GM21786 (cell line): ENCODE results near the gene CEP135.
"Not testable (repeated sequence)": the region's sequence is repeated elsewhere in the genome, so short reads cannot be mapped to it uniquely, and the experiment has no call there.

Experiments
- ATAC-seq: cut with Tn5 transposase; IDR thresholded peaks from one replicate; pipeline ENCODE4 v1.9.1; 2021; ENCODE audit not compliant: unreplicated experiment

The CEP135 gene, protein sequence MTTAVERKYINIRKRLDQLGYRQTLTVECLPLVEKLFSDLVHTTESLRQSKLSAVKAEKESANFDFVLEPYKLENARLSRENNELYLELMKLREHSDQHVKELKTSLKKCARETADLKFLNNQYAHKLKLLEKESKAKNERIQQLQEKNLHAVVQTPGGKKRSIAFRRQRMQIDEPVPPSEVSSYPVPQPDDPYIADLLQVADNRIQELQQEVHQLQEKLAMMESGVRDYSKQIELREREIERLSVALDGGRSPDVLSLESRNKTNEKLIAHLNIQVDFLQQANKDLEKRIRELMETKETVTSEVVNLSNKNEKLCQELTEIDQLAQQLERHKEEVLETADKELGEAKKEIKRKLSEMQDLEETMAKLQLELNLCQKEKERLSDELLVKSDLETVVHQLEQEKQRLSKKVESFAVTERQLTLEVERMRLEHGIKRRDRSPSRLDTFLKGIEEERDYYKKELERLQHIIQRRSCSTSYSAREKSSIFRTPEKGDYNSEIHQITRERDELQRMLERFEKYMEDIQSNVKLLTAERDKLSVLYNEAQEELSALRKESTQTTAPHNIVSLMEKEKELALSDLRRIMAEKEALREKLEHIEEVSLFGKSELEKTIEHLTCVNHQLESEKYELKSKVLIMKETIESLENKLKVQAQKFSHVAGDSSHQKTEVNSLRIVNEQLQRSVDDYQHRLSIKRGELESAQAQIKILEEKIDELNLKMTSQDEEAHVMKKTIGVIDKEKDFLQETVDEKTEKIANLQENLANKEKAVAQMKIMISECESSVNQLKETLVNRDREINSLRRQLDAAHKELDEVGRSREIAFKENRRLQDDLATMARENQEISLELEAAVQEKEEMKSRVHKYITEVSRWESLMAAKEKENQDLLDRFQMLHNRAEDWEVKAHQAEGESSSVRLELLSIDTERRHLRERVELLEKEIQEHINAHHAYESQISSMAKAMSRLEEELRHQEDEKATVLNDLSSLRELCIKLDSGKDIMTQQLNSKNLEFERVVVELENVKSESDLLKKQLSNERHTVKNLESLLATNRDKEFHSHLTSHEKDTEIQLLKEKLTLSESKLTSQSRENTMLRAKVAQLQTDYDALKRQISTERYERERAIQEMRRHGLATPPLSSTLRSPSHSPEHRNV

DNA sequence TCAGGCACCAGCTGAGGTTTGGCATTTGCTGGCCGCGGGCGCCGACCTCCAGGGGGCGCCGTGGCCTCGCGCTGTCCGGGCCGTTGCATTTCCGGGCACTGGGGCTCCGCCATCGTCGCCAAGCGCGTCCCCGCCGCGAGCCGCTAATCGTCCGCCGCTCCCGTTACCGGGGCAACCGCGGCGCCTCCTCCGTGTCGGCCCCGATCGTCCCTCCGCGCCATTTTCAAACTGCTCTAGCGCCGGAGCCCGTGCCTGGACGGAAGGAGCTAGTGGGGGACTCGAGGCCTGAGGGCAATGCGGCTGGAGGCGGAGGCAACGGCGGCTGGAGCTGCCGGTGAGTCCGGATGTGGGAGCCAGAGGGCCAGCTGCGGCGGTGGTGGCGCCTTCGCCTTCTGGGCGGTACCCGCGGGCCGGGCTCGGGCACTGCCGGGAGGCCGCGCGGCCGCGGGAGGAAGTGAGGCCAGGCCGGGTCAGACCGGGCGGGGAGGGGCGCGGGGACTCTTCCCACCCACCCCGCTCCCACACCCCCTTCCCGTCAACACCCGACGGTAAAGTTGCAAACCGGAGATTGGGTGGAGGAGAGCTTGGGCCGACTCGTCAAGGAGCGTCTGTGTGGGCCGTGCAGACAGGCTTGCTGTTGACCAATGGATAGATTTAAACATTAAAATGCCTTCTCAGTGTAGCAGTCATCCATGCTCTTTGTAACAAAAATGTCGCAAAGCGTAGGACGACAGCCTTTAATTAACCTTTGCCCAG, at the start of gene CEP135:
Gene CEP135 (plus strand): TSS at position 220 of the 756 bp plus-strand sequence. CDS start 3,186 bp downstream, outside the sequence.
- ATAC-seq: peak; percentile 73

DNA sequence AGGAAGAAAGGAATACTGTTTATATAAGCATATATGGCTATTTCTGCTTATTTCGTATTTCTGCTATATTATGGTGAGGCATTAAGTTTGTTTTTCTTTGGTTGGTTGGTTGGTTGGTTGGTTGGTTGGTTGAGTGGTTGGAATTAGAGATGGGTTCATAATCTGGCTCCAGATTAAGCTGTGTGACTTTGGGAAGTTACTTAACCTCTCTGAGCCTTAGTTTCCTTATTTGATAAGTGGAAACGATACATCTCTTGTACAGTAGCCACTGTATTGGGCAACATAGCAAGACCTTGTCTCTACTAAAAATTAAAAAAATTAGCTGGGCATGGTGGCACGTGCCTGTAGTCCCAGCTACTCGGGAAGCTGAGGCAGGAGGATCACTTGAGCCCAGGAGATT, 46.1 kb upstream of the CEP135 start:
- no peak for ATAC-seq

DNA sequence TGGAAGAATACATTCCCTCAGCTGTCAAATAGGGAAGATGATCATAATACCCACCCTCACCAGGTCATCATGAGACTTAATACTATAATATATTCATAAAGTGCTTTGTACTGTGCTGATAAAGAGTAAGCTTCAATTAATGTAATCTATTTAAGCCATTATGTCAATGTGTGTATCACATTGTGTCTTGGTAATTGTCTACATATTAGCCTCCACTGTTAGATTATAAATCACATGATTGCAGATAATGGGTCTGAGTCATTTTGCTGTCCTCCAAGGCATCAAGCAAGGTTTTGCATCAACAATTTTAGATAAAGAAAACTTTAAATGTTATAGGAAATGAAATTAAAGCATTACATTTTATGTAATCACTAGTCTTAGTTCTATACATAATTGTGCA, 45.2 kb upstream of the CEP135 start:
- ATAC-seq: no peak

DNA sequence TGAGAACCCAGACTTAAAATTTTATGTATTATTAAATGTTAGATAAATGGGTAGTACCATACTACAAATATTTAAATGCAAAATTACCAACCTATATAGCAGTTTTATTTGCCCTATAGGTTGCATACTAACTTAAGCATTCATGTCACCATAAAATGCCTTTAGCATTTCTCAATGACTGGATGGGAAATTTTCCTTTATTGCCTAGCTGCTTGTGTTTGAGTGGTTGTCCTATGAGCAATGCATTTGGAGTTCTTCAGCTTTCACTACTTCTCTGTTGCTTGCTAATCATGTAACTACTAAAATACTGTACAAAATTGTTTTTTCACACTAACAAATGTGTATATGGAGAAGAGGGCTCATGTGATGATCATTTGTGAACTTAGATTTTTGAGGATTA, 44.2 kb upstream of the CEP135 start:
- no peak for ATAC-seq

DNA sequence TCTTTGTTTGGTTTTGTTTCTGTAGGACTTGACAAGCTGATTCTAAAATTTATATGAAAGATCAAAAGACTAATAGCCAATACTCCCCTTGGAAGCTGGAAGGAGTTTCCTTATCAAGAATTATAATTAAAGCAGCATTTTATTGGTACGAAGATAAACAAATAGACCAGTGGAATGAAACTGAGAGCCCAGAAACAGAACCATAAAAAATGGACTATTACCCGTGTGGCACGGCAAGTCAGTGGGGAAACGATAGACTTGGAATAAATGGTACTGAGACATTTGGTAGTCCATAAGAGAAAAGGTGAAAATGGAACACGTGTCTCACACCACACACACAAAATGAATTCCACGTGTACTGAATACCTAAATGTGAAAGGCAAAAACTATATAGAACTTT, 42.4 kb upstream of the CEP135 start:
- no peak for ATAC-seq

DNA sequence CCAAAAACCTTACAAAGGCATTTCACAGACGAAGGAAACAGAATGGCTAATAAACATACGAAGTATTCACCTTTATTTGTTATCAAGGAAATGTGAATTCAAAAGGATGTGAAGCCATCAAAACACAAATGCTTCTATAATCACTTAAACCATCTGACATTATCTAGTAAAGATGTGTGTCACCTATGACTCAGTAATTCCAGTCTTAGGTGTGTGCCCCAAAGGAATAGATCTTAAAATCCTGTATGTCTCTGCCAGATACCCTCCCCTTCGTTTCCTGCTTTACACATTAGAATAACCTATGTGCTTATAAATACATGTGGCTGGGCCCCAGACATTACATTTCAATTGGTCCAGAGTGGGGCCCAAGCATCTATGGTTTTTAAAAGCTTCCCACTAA, 41.8 kb upstream of the CEP135 start:
- ATAC-seq: no peak

DNA sequence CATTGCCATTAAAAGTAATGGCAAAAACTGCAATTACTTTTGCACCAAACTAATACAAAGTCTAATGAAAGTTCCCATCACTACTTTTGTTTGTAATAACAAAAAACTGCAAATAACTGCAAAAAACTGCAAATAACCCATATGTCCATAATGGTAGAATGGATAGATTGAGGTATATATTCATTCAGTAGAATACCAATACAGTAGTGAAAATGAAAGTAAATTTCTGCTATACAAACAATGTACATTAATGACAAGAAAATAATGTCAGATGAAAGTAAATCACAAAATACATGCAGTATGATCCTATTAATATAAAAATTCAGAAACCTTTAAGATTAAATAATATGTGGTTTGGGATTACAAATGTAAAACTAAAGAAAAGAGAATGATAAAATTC, 41.3 kb upstream of the CEP135 start:
- ATAC-seq: no peak

DNA sequence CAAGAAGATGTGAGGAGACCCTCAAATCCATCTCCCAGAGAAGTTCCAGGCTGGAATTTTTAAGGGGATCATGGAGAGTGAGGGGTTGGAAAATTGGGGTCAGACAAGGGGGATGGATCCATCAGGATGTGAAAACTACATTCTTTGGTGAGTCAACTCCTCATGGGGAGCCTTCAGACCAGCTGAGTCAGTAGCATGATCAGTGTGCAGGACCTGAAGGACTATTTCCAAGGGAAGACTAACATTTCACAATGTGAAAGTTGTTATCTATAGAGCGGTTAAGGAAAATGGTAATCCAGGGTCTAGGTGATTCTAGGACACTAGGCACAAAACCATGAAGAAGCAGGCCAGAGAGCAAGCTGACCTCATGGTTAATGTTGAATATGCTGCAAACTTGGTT, 38.6 kb upstream of the CEP135 start:
- no peak for ATAC-seq

DNA sequence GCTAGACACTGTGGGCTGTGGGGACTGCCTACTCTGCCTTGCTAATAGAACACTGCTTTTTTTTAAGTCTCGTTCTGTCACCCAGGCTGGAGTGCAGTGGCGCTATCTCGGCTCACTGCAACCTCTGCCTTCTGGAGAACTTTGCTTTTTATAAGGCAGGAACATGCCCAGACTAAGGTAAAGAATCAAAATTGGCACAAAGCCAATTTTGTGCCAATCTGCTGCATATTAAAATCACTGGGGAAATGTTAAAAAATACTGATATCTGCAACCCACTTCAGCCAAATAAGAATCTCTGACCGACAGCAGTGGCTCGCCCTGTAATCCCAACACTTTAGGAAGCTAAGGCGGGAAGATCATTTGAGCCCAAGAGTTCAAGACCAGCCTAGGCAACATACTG, 36.5 kb upstream of the CEP135 start:
- no peak for ATAC-seq

DNA sequence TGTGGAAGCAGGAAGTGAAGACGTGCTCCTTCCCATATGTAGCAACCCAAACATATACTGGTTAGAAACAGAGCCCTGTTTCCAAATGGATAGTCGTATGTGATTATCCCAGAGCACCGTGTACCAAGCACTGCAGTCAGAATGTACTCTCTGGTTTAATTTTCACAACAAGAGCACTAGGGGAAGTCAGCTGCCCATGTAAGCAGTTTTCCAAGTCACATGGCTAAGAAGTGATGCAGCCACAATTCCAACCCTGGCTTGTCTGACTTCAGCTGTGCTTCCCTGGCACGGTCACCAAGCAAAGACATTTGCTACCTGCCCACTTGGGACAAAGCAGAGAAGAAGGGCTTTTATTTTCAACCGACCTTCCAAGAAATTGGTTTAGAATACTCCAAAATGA, 28.2 kb upstream of the CEP135 start:
- ATAC-seq: no peak

DNA sequence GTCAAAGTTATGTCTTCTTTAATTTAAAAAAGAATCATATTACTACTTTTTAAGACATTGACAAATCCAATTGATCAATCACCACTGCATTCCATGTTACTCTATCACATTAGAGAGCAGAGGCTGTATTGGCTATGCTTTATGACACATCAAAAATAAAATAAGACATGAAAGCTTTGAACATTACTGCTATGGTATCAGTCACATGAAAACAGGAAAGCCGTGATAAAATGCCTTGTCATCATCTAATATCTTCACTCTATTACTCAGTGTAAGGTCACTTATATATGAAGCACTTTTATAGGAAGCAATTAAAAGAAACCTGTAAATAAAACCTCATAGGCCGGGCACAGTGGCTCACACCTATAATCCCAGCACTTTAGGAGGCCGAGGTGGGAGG, 27.7 kb upstream of the CEP135 start:
- ATAC-seq: no peak

DNA sequence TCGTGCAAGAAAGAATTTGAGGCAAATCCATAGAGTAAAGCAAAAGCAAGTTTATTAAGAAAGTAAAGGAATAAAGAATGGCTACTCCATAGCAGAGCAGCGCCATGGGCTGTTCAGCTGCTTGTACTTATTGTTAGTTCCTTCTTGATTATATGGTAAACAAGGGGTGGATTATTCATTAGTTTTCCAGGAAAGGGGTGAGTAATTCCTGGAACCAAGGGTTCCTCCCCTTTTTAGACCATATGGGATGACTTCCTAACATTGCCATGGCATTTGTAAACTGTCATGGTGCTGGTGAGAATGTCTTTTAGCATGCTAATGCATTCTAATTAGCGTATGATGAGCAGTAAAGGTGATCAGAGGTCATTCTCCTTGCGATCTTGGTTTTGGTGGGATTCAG, 23.5 kb upstream of the CEP135 start:
- ATAC-seq: no peak

DNA sequence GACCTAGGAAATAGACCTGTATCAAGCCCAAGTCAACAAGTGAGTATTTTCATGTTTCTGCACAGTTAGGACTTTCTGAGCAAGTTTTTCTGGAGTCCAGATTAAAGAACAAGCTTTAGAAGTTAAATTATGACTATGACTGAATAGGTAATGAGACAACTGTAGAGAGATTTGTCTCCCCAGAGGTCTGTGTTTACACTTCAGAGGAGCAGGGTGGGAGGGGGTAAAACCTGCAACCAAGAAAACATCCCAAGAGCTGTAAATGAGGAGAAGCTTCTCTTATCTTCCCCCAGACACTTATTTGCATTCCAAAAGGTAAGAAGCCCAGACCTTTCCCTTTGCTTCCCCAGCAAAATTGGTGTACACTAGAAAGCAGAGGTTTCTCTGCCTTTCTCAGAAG, 22.1 kb upstream of the CEP135 start:
- no peak for ATAC-seq

DNA sequence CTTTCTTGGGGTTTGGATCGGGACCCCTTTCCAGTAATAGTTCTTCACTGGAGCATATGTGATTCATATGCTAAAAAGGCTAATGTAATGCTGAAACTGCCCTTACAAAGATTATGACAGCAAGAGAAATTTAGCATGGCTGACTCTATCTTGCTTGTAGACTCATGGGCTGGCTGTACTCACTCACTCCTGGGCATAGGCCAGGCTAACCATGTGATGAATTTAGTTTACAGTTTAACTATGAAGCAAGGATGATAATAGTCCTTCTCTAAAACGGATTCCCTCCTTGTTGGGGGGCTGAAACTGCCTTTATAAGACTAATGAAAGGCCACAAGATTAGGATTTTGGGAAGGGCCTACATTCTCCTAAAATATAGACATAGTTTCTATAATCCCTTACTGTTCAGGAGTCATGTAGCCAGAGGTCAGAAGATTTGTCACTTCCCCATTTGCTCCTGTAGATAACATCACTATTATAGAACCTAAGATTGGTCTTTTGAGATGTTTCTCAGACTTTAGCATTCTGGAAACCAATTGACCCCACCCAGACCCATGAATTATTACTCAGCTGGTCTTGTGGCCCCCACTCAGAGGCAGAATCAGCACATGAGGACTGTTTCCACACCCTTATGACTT, 20.8 kb upstream of the CEP135 start:
- no peak for ATAC-seq

DNA sequence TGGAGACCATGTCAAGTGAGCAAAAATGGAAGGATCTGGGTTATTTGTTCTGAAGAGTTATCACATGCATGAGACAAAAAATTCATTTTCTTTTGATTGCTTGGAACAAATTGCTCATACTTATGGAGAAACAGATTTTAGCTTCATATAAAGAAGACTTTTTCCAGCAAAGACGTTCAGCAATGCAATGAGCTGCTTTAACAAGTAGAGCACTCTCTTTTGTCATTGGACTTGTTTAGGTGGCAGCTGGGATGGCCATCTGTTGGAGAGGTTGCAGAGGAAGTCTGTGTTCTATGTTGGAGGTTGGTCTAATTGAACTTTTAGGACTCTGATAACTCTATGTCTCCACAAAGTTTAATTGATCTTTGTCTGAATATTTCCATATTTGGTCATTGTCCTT, 19.9 kb upstream of the CEP135 start:
- ATAC-seq: no peak

DNA sequence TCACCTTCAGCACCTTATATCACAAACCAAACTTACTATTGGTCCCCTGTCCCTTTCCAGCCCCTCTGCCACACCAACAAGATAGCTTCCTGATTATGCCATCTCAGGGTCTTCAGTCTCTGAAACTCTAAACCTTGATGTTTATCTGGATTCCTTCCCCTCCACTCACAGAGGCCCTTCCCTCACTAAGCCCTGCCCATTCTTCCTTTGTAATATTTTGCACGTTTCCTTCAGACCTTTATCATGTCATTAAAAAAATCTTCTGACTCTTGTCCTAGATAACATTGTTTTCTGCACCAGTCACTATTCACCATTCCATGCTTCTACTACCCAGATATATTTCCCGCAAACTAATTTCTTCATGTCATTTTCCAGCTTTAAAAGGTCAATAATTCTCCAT, 17.7 kb upstream of the CEP135 start:
- ATAC-seq: no peak

DNA sequence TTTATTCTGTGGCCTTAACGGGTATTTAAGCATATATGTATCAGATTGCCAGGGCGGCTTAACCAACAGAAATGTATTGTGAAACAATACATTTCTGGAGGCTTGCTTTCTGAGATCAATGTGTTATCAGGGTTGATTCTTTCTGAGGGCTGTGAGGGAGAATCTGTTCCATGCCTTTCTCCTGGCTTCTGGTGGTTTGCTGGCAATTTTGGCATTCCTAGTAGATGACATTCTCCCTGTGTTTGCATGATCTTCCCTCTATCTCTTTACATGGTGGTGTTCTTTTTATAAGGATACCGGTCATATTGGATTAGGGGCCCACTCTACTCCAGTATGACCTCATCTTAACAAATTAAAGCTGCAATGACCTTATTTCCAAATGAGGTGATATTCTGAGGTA, 16.9 kb upstream of the CEP135 start:
- ATAC-seq: no peak

DNA sequence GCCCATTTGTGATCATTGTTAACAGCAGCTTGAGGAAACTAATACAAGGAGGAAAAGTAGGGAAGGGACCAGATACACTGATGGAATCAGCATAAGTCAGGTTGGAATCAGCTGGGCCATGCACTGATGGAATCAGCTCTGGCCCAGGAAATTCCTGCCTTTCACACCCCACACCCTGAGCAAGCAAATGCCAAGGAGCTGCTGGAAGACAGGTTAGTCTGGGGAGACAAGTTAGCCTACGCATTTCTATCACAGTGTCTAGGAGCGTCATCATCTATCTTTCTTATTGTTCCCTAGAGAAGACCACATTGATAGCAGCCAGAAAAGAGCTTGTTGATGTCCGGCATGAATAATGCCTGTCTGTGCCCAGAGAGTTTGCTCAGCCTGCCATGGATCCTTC, 16.2 kb upstream of the CEP135 start:
- ATAC-seq: no peak

DNA sequence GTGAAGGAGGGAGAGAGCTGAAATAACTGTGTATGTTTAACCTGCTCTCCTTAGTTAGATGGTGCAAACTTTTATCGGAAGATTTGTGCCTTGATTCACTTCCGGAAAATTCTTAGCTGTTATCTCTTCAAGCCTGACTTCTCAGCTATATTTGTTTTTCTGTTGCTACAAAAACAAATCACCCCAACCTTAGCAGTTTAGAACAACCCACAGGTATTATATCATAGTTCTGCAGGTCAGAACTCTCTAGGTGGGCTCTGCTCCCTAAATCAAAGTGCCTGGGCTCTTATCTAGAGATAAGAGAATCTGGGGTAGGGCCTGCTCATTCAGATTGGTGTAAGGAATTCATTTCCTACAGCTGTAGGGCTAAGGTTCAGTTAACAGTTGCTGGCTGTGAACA, 15.1 kb upstream of the CEP135 start:
- ATAC-seq: no peak

DNA sequence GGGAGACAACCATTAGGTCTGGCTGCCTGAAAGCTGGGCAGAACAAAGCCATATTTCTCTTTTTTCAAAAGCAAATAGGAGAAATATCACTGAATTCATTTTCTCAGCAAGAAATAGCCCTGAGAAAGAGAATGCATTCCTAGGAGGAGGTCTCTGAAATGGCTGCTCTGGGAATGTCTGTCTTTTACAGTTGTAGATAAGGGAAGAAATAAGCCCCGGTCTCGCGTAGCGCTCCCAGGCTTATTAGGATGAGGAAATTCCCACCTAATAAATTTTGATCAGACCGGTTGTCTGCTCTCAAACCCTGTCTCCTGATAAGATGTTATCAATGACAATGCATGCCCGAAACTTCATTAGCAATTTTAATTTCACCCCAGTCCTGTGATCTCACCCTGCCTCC, 12.8 kb upstream of the CEP135 start:
- not testable (repeated sequence) for ATAC-seq

DNA sequence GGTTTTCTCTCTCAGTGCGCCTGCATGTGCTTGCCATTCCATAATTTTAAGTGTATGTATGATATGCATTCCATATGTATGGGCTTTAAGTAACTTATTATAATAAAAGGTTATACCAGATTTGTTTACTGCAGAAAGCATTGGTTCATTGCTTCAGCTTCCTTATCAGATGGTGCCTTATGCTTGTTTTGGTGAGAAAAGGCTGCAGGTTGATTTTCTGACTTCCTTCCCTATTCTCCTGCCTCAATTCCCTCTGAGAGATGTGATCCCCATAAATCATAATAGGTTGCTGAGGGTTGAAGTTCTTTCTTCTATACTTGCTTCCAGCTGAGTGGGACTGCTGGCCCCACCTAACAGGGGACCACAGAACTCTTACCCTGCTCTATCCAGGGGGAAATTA, 10.3 kb upstream of the CEP135 start:
- ATAC-seq: no peak
